K562 (cell line): ENCODE data around the gene SH3BP2. TPM values are rescaled to one million over a fixed set of nuclear protein-coding genes. Genes with fewer than 3 reads are reported as not detected.

Experiments
- CBX2 ChIP-seq: fragments of 200-600 bp; sonication (generic); IDR thresholded peaks from one replicate; pipeline ENCODE4 v1.6.1; 2012; ENCODE audit warnings: mild to moderate bottlenecking, low read length, inconsistent platforms; ENCODE audit not compliant: insufficient read depth, poor library complexity, severe bottlenecking
- CBX3 ChIP-seq, 2 experiments: IDR thresholded peaks; 1 replicate in 1 of 2; 2 replicates in 1 of 2; pipeline ENCODE4 v1.6.1; 2012; ENCODE audit warnings: inconsistent platforms in 2 of 2, low read length in 2 of 2, borderline replicate concordance in 1 of 2, control low read depth in 1 of 2
- GATA2 ChIP-seq: sonication (generic); formaldehyde crosslinking; IDR thresholded peaks from 2 replicates; pipeline ENCODE4 v1.4.0; 2020; ENCODE audit warnings: mild to moderate bottlenecking, missing genetic modification reagents
- GATAD2B ChIP-seq: fragments of 450-650 bp; IDR thresholded peaks from 2 replicates; pipeline ENCODE4 v1.6.1; 2017; ENCODE audit warnings: mild to moderate bottlenecking, borderline replicate concordance
- NCOA4 ChIP-seq: fragments of 450-650 bp; IDR thresholded peaks from 2 replicates; pipeline ENCODE4 v1.6.1; 2018; ENCODE audit warnings: mild to moderate bottlenecking; ENCODE audit not compliant: partially characterized antibody
- PYGO2 ChIP-seq: fragments of 450-650 bp; IDR thresholded peaks from 2 replicates; pipeline ENCODE4 v1.6.1; 2016; ENCODE audit warnings: mild to moderate bottlenecking, missing genetic modification characterization, moderate library complexity, missing compliant biosample characterization
- RBM39 ChIP-seq: fragments of 200-400 bp; formaldehyde crosslinking; optimal IDR thresholded peaks from 2 replicates; pipeline ENCODE3; 2018; ENCODE audit warnings: low read depth, low read length
- SMARCB1 ChIP-seq: IDR thresholded peaks from 2 replicates; pipeline ENCODE4 v1.6.1; 2011; ENCODE audit warnings: improper control_type of control experiment, low read depth; ENCODE audit not compliant: insufficient read length
- SRSF9 ChIP-seq: fragments of 200-400 bp; formaldehyde crosslinking; IDR thresholded peaks from 2 replicates; pipeline ENCODE4 v1.6.1; 2017; ENCODE audit warnings: low read depth, low read length, borderline replicate concordance
- ZNF184 ChIP-seq: sonication (generic); formaldehyde crosslinking; IDR thresholded peaks from 2 replicates; pipeline ENCODE4 v1.5.0; 2020; ENCODE audit warnings: missing genetic modification reagents
- ZNF277 ChIP-seq: fragments of 250-450 bp; sonication (Bioruptor Pico); IDR thresholded peaks from 2 replicates; pipeline ENCODE4 v1.8.0; 2022; ENCODE audit warnings: inconsistent platforms, mild to moderate bottlenecking, moderate library complexity, borderline replicate concordance
- ZNF639 ChIP-seq, 2 experiments: fragments of 200-800 bp in 1 of 2; sonication (Bioruptor generic) in 1 of 2; sonication (generic) in 1 of 2; formaldehyde crosslinking in 1 of 2; IDR thresholded peaks in 1 of 2; conservative IDR thresholded peaks in 1 of 2; 2 replicates each; pipeline versions ENCODE4 v1.5.0 to v1.6.1; 2016 to 2020; ENCODE audit warnings: missing compliant biosample characterization in 1 of 2, missing genetic modification characterization in 1 of 2, missing genetic modification reagents in 1 of 2
- polyA plus RNA-seq, 8 experiments: library from polyadenylated mRNA; depleted of rRNA in 4 of 8; stranded (reverse) in 5 of 8; unstranded in 3 of 8; fragments of >200 nt; fragmentation: Nextera tagmentation in 2 of 8; fragmentation: Illumina TruSeq in 1 of 8; extraction: Ambion mirVana in 2 of 8; extraction: Trizol in 1 of 8; gene quantifications; 2 replicates each; pipeline versions ENCODE4 v1.2.1 to v1.2.3, GENCODE V29; 2011 to 2014; ENCODE audit warnings: inconsistent platforms in 1 of 8, missing spikeins in 1 of 8
- total RNA-seq, 7 experiments: library from RNA; depleted of rRNA in 6 of 7; stranded (reverse); fragments of >200 nt in 6 of 7; fragmentation: Illumina TruSeq in 2 of 7; extraction: Trizol in 2 of 7; gene quantifications; 2 replicates each; pipeline versions ENCODE4 v1.2.1 to v1.2.3, GENCODE V29; 2011 to 2021; ENCODE audit warnings: low replicate concordance in 1 of 7
- TF ChIP-seq, protein P1 (sequence below), 2 experiments: fragments of 450-650 bp in 1 of 2; sonication (generic) in 1 of 2; formaldehyde crosslinking in 1 of 2; IDR thresholded peaks in 1 of 2; conservative IDR thresholded peaks in 1 of 2; 2 replicates each; pipeline versions ENCODE4 v1.6.1 to v1.8.1; 2016 to 2023; ENCODE audit warnings: mild to moderate bottlenecking in 2 of 2, moderate library complexity in 2 of 2, inconsistent platforms in 1 of 2, missing genetic modification reagents in 1 of 2
- TF ChIP-seq, protein P2 (sequence below): fragments of 450-650 bp; formaldehyde crosslinking; IDR thresholded peaks from 2 replicates; pipeline ENCODE4 v1.4.0; 2022; ENCODE audit warnings: mild to moderate bottlenecking, moderate library complexity
- TF ChIP-seq, protein P3 (sequence below): fragments of 200-400 bp; formaldehyde crosslinking; IDR thresholded peaks from 2 replicates; pipeline ENCODE4 v1.6.1; 2017; ENCODE audit warnings: mild to moderate bottlenecking, low read depth, low read length, moderate library complexity
- TF ChIP-seq, protein P4 (sequence below): fragments of 250-450 bp; sonication (Bioruptor Pico); IDR thresholded peaks from 2 replicates; pipeline ENCODE4 v1.8.0; 2022; ENCODE audit warnings: moderate library complexity, mild to moderate bottlenecking, inconsistent platforms

Gene SH3BP2
- total and polyA plus RNA-seq, 9 of the 15 experiments (the other 6 are each of a cell fraction or from before 2014, with no cell fraction given), result 0.34 to 16.0 (median 5.1) TPM

GRCh38 chr4:2858451-2859217 is 65.7 kb downstream of the SH3BP2 start (continued):
- TF ChIP-seq CBX3 (IDR thresholded peaks at IDR 0.05; ENCODE audit: borderline replicate concordance in 1 of 2, low read length in 2 of 2) (peak in 1 of 2 experiments; percentile 34; a peak in 1 of 3 replicates), SRSF9 (no peak), SMARCB1 (no peak), ZNF639 (CRISPR knock-in tag; conservative IDR thresholded peaks at IDR 0.05 in 1 of 2, IDR thresholded peaks at IDR 0.05 in 1 of 2) (no peak), RBM39 (no peak), PYGO2 (tag) (no peak), CBX2 (no peak), ZNF184 (CRISPR knock-in tag) (no peak), NCOA4 (no peak), GATAD2B (0 out of 2 replicates have a peak, but pooled peaks have one; percentile 43), ZNF277 (CRISPR knock-in tag) (no peak), GATA2 (CRISPR knock-in tag) (peak; percentile 59; the same call in 1 of the 2 replicates)
- TF ChIP-seq, protein P1, sequence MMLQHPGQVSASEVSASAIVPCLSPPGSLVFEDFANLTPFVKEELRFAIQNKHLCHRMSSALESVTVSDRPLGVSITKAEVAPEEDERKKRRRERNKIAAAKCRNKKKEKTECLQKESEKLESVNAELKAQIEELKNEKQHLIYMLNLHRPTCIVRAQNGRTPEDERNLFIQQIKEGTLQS (IDR thresholded peaks at IDR 0.05), result no peak; the same call in 1 of the 2 replicates
- TF ChIP-seq, protein P1 (CRISPR knock-in tag; conservative IDR thresholded peaks at IDR 0.05), result peak; percentile 22; the same call in 1 of the 2 replicates
- TF ChIP-seq, protein P2, sequence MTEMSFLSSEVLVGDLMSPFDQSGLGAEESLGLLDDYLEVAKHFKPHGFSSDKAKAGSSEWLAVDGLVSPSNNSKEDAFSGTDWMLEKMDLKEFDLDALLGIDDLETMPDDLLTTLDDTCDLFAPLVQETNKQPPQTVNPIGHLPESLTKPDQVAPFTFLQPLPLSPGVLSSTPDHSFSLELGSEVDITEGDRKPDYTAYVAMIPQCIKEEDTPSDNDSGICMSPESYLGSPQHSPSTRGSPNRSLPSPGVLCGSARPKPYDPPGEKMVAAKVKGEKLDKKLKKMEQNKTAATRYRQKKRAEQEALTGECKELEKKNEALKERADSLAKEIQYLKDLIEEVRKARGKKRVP, result no peak
- TF ChIP-seq, protein P3, sequence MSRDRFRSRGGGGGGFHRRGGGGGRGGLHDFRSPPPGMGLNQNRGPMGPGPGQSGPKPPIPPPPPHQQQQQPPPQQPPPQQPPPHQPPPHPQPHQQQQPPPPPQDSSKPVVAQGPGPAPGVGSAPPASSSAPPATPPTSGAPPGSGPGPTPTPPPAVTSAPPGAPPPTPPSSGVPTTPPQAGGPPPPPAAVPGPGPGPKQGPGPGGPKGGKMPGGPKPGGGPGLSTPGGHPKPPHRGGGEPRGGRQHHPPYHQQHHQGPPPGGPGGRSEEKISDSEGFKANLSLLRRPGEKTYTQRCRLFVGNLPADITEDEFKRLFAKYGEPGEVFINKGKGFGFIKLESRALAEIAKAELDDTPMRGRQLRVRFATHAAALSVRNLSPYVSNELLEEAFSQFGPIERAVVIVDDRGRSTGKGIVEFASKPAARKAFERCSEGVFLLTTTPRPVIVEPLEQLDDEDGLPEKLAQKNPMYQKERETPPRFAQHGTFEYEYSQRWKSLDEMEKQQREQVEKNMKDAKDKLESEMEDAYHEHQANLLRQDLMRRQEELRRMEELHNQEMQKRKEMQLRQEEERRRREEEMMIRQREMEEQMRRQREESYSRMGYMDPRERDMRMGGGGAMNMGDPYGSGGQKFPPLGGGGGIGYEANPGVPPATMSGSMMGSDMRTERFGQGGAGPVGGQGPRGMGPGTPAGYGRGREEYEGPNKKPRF, result no peak
- TF ChIP-seq, protein P4, sequence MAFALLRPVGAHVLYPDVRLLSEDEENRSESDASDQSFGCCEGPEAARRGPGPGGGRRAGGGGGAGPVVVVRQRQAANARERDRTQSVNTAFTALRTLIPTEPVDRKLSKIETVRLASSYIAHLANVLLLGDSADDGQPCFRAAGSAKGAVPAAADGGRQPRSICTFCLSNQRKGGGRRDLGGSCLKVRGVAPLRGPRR (CRISPR knock-in tag), result no peak
